K562 (cell line): ENCODE results near the gene GPR183. TPM values are rescaled to one million over a fixed set of nuclear protein-coding genes. Genes with fewer than 3 reads are reported as not detected.

Experiments used
- ATAC-seq: fragments of 200-7000 bp; cut with Tn5 transposase; 3 replicates; pipeline ENCODE4 v1.9.1; 2020; ENCODE audit warnings: moderate library complexity
- BruUV-seq: library from RNA; stranded (reverse); fragments of 400-500 nt; replicated peaks from 2 replicates; lab custom pipeline; 2021; lab: Mats Ljungman, UMichigan
- CTCF ChIA-PET: fragments of 300-600 bp; formaldehyde crosslinking; extraction: SDS; loops from one replicate; lab custom pipeline; 2021; ENCODE audit warnings: low intra/inter-chr PET ratio; lab: Yijun Ruan, JAX
- POLR2A ChIA-PET: fragments of 300-600, 350-650 bp; sonication (Branson Sonifier 250); formaldehyde crosslinking; extraction: SDS; loops from one replicate; lab custom pipeline; 2021; ENCODE audit warnings: antibody characterized with exemption, inconsistent platforms; lab: Yijun Ruan, JAX
- DNase-seq, 4 experiments: peaks; one replicate each; pipeline versions ENCODE4 v3.0.0 to v3.0.0-alpha.2; 2011 to 2018; ENCODE audit warnings: low spot score in 3 of 4, mixed read lengths in 3 of 4; ENCODE audit errors: extremely low read depth in 1 of 4
- FAIRE-seq: peaks from 2 replicates; lab custom pipeline; 2011; peaks lifted over from hg19 to GRCh38; lab: Jason Lieb, UNC
- H2AFZ ChIP-seq: 2 replicates; pipeline ENCODE4 v1.6.0; 2011; ENCODE audit warnings: low read depth, low read length, control low read depth, inconsistent platforms
- H3K27ac ChIP-seq: fragments of 200-600 bp; 3 replicates; pipeline ENCODE4 v1.8.0; 2011; ENCODE audit warnings: low read depth, mild to moderate bottlenecking, control low read depth, inconsistent platforms, low read length, moderate library complexity, mixed read lengths; ENCODE audit errors: extremely low read depth
- H3K27me3 ChIP-seq, 2 experiments: fragments of 300-600 bp in 1 of 2; 2 replicates in 1 of 2; 3 replicates in 1 of 2; pipeline versions ENCODE4 v1.6.0 to v1.8.0; 2011; ENCODE audit warnings: inconsistent platforms in 2 of 2, low read length in 2 of 2, mild to moderate bottlenecking in 1 of 2, mixed read lengths in 1 of 2, moderate library complexity in 1 of 2; ENCODE audit not compliant: control insufficient read depth in 2 of 2, insufficient read depth in 2 of 2
- H3K36me3 ChIP-seq: fragments of 300-600 bp; 3 replicates; pipeline ENCODE4 v1.8.0; 2011; ENCODE audit warnings: mild to moderate bottlenecking, low read length, inconsistent platforms; ENCODE audit not compliant: control insufficient read depth, insufficient read depth
- H3K4me1 ChIP-seq, 2 experiments: fragments of 200-600 bp in 1 of 2; replicated peaks in 1 of 2; 2 replicates in 1 of 2; 3 replicates in 1 of 2; pipeline versions ENCODE4 v1.5.1 to v1.8.0; 2011; ENCODE audit warnings: inconsistent platforms in 2 of 2, low read length in 2 of 2, mild to moderate bottlenecking in 1 of 2, mixed read lengths in 1 of 2, moderate library complexity in 1 of 2; ENCODE audit not compliant: control insufficient read depth in 2 of 2, insufficient read depth in 2 of 2
- H3K4me2 ChIP-seq: 2 replicates; pipeline ENCODE4 v1.6.1; 2011; ENCODE audit warnings: low read length, control low read depth, inconsistent platforms, mixed read lengths; ENCODE audit not compliant: insufficient read depth
- H3K4me3 ChIP-seq: fragments of 200-600 bp; sonication (generic), shearing (Covaris generic); 2 replicates; pipeline ENCODE4 v1.5.1; 2016; ENCODE audit warnings: control low read depth, inconsistent platforms
- H3K79me2 ChIP-seq: fragments of 200-600 bp; 3 replicates; pipeline ENCODE4 v1.8.0; 2011; ENCODE audit warnings: low read length, inconsistent platforms; ENCODE audit not compliant: control insufficient read depth, insufficient read depth
- H3K9ac ChIP-seq, 2 experiments: 2 replicates each; pipeline versions ENCODE4 v1.6.0 to v1.6.1; 2011; ENCODE audit warnings: low read depth in 2 of 2, low read length in 2 of 2, control low read depth in 1 of 2, inconsistent platforms in 1 of 2, mild to moderate bottlenecking in 1 of 2, mixed read lengths in 1 of 2; ENCODE audit not compliant: insufficient read depth in 1 of 2
- H3K9me1 ChIP-seq: one replicate; pipeline ENCODE4 v1.6.0; 2011; ENCODE audit warnings: inconsistent platforms, mild to moderate bottlenecking, low read length, moderate library complexity; ENCODE audit not compliant: control insufficient read depth, insufficient read depth
- H3K9me3 ChIP-seq: replicated peaks from 2 replicates; pipeline ENCODE4 v1.5.1; 2011; ENCODE audit warnings: low read depth, low read length, inconsistent platforms; ENCODE audit not compliant: control insufficient read depth, insufficient read depth
- H4K20me1 ChIP-seq: replicated peaks from 2 replicates; pipeline ENCODE4 v1.6.1; 2011; ENCODE audit warnings: low read length, inconsistent platforms, mixed read lengths; ENCODE audit not compliant: control insufficient read depth, insufficient read depth
- CBX3 ChIP-seq, 2 experiments: IDR thresholded peaks; 1 replicate in 1 of 2; 2 replicates in 1 of 2; pipeline ENCODE4 v1.6.1; 2012; ENCODE audit warnings: inconsistent platforms in 2 of 2, low read length in 2 of 2, borderline replicate concordance in 1 of 2, control low read depth in 1 of 2
- DPF2 ChIP-seq: fragments of 450-650 bp; IDR thresholded peaks from 2 replicates; pipeline ENCODE4 v1.6.1; 2016
- E2F6 ChIP-seq, 2 experiments: IDR thresholded peaks; 2 replicates each; pipeline ENCODE4 v1.6.1; 2011; ENCODE audit warnings: borderline replicate concordance in 1 of 2, control low read depth in 1 of 2, low read depth in 1 of 2, low read length in 1 of 2, mild to moderate bottlenecking in 1 of 2, mixed read lengths in 1 of 2, moderate library complexity in 1 of 2; ENCODE audit not compliant: insufficient read depth in 1 of 2, insufficient read length in 1 of 2, poor library complexity in 1 of 2, severe bottlenecking in 1 of 2; ENCODE audit errors: extremely low read depth in 1 of 2
- EP400 ChIP-seq: fragments of 450-650 bp; IDR thresholded peaks from 2 replicates; pipeline ENCODE4 v1.6.1; 2017; ENCODE audit warnings: antibody characterized with exemption, mild to moderate bottlenecking, moderate library complexity
- HMBOX1 ChIP-seq: sonication (generic); IDR thresholded peaks from 2 replicates; pipeline ENCODE4 v1.6.1; 2016
- JUND ChIP-seq, 2 experiments: IDR thresholded peaks; 2 replicates in 1 of 2; 3 replicates in 1 of 2; pipeline ENCODE4 v1.6.1; 2011; ENCODE audit warnings: borderline replicate concordance in 2 of 2, low read depth in 2 of 2, low read length in 2 of 2, improper control_type of control experiment in 1 of 2, missing biosample characterization in 1 of 2, missing genetic modification characterization in 1 of 2, missing genetic modification reagents in 1 of 2
- MAZ ChIP-seq, 2 experiments: fragments of 450-650 bp in 1 of 2; sonication (generic) in 1 of 2; formaldehyde crosslinking; IDR thresholded peaks in 1 of 2; conservative IDR thresholded peaks in 1 of 2; 2 replicates each; pipeline versions ENCODE4 v1.4.0 to v1.5.0; 2020; ENCODE audit warnings: mild to moderate bottlenecking in 1 of 2, missing genetic modification reagents in 1 of 2
- MYBL2 ChIP-seq, 2 experiments: fragments of 450-650 bp in 1 of 2; sonication (generic) in 1 of 2; formaldehyde crosslinking in 1 of 2; IDR thresholded peaks; 2 replicates each; pipeline versions ENCODE4 v1.6.1 to v1.8.1; 2017 to 2022; ENCODE audit warnings: borderline replicate concordance in 1 of 2, inconsistent platforms in 1 of 2, low read depth in 1 of 2, mild to moderate bottlenecking in 1 of 2, missing genetic modification reagents in 1 of 2, moderate library complexity in 1 of 2
- NFE2 ChIP-seq: IDR thresholded peaks from 2 replicates; pipeline ENCODE4 v1.6.1; 2014; ENCODE audit warnings: antibody characterized with exemption, low read depth
- PHF21A ChIP-seq: fragments of 450-650 bp; IDR thresholded peaks from 2 replicates; pipeline ENCODE4 v1.6.1; 2017; ENCODE audit warnings: low read depth, borderline replicate concordance
- SFPQ ChIP-seq: fragments of 200-400 bp; formaldehyde crosslinking; IDR thresholded peaks from 2 replicates; pipeline ENCODE4 v1.6.1; 2017; ENCODE audit warnings: mild to moderate bottlenecking, low read depth, low read length, moderate library complexity
- SMARCA4 ChIP-seq: fragments of 450-650 bp; IDR thresholded peaks from 2 replicates; pipeline ENCODE4 v1.6.1; 2016
- TEAD4 ChIP-seq, 2 experiments: sonication (generic) in 1 of 2; formaldehyde crosslinking in 1 of 2; IDR thresholded peaks; 2 replicates each; pipeline versions ENCODE4 v1.6.1 to v1.8.0; 2012 to 2022; ENCODE audit warnings: borderline replicate concordance in 1 of 2, inconsistent platforms in 1 of 2, low read length in 1 of 2, mild to moderate bottlenecking in 1 of 2, missing genetic modification reagents in 1 of 2
- TRIM24 ChIP-seq, 2 experiments: fragments of 450-650 bp; IDR thresholded peaks; 2 replicates each; pipeline ENCODE4 v1.6.1; 2016
- ZKSCAN3 ChIP-seq: fragments of 250-450 bp; sonication (Bioruptor Pico); IDR thresholded peaks from 2 replicates; pipeline ENCODE4 v1.4.0; 2020
- ZNF263 ChIP-seq: sonication (generic); formaldehyde crosslinking; IDR thresholded peaks from 2 replicates; pipeline ENCODE4 v1.8.0; 2022; ENCODE audit warnings: mild to moderate bottlenecking, missing genetic modification reagents, borderline replicate concordance
- WGBS: fragments of 100-300 bp; shearing (Covaris generic); methylation state at CpG from one replicate; pipeline ENCODE4 v1.1.6; 2016; ENCODE audit warnings: low coverage, mixed read lengths; ENCODE audit not compliant: insufficient coverage; ENCODE audit errors: missing lambda C conversion rate; 5-methylcytosine and 5-hydroxymethylcytosine counted together
- in situ Hi-C: fragments of 300-500 bp; cut with MboI; formaldehyde crosslinking; loops from 4 replicates; pipeline ENCODE4 v1.15.0; 2018; ENCODE audit warnings: inconsistent platforms, mixed read lengths
- intact Hi-C: fragments of 100-400 bp; cut with micrococcal nuclease; formaldehyde crosslinking; loops from 2 replicates; pipeline ENCODE4 v1.14.2; 2022
- polyA plus RNA-seq, 8 experiments: library from polyadenylated mRNA; depleted of rRNA in 4 of 8; stranded (reverse) in 5 of 8; unstranded in 3 of 8; fragments of >200 nt; fragmentation: Nextera tagmentation in 2 of 8; fragmentation: Illumina TruSeq in 1 of 8; extraction: Ambion mirVana in 2 of 8; extraction: Trizol in 1 of 8; gene quantifications; 2 replicates each; pipeline versions ENCODE4 v1.2.1 to v1.2.3, GENCODE V29; 2011 to 2014; ENCODE audit warnings: inconsistent platforms in 1 of 8, missing spikeins in 1 of 8
- total RNA-seq, 7 experiments: library from RNA; depleted of rRNA in 6 of 7; stranded (reverse); fragments of >200 nt in 6 of 7; fragmentation: Illumina TruSeq in 2 of 7; extraction: Trizol in 2 of 7; gene quantifications; 2 replicates each; pipeline versions ENCODE4 v1.2.1 to v1.2.3, GENCODE V29; 2011 to 2021; ENCODE audit warnings: low replicate concordance in 1 of 7

GPR183 gene
- total and polyA plus RNA-seq, 9 of the 15 experiments (the other 6 are each of a cell fraction or from before 2014, with no cell fraction given) = 1.3 to 10.2 (median 3.7) TPM

GRCh38 chr13:99311137-99311536, 3.9 kb upstream of the GPR183 start:
- Histone ChIP-seq H4K20me1 (no peaks in the 10 kb centered on the region), H3K9me1 (no peaks in the 10 kb centered on the region), H3K4me1 (peaks cover 10 to 41% of the 10 kb centered on the region in 2 experiments), H3K4me3 (no peak overlapping the region), H3K9ac (no peak overlapping the region; a peak in 1 of 4 replicates), H2AFZ (no peak overlapping the region), H3K27ac (peak overlapping the region; percentile 65; the same call in 1 of the 3 replicates), H3K4me2 (peak overlapping the region; percentile 6; the same call in 1 of the 2 replicates), H3K9me3 (no peaks in the 10 kb centered on the region), H3K79me2 (peaks cover 33% of the 10 kb centered on the region), H3K36me3 (peaks cover 10% of the 10 kb centered on the region; the same call in 2 of the 3 replicates), H3K27me3 (no peaks in the 10 kb centered on the region)
- no TSS peak for BruUV-seq
- intact Hi-C loops (no loop called here), in situ Hi-C loops (no loop called here)
- FAIRE-seq = peak; percentile 92
- POLR2A ChIA-PET = interaction anchor here (1.2 kb wide), 1 partner anchor 11 kb away, joined by 3 read pairs; no protein-coding TSS in a partner anchor
- CTCF ChIA-PET = no interaction called here
- peak; percentile 83 for ATAC-seq
- 0% methylated on average over 4 of the region's 4 CpGs for WGBS
- peak; percentile 38 to 78 (median 48) for DNase-seq
- TF ChIP-seq TRIM24 (IDR thresholded peaks at IDR 0.05) (0 out of 4 replicates have a peak, but pooled peaks of 1 of the 2 experiments have one; percentile 30), PHF21A (0 out of 2 replicates have a peak, but pooled peaks have one; percentile 24), ZKSCAN3 (CRISPR knock-in tag) (no peak), ZNF263 (peak; percentile 94), MAZ (CRISPR knock-in tag; conservative IDR thresholded peaks at IDR 0.05 in 1 of 2, IDR thresholded peaks at IDR 0.05 in 1 of 2) (peak in 1 of 2 experiments; percentile 44; a peak in 1 of 4 replicates), NFE2 (peak; percentile 29; the same call in 1 of the 2 replicates), SFPQ (no peak), JUND (IDR thresholded peaks at IDR 0.05; ENCODE audit: borderline replicate concordance, low read depth, low read length) (0 out of 2 replicates have a peak, but pooled peaks have one; percentile 4), JUND (tag; IDR thresholded peaks at IDR 0.05; ENCODE audit: borderline replicate concordance, low read depth, low read length) (peak; percentile 11; the same call in 1 of the 3 replicates), MYBL2 (IDR thresholded peaks at IDR 0.05; ENCODE audit: low read depth) (0 out of 2 replicates have a peak, but pooled peaks have one; percentile 13), MYBL2 (CRISPR knock-in tag; IDR thresholded peaks at IDR 0.05; ENCODE audit: borderline replicate concordance) (no peak), DPF2 (peak; percentile 61), E2F6 (IDR thresholded peaks at IDR 0.05; ENCODE audit: borderline replicate concordance in 1 of 2, extremely low read depth in 1 of 2, insufficient read depth in 1 of 2, insufficient read length in 1 of 2, low read depth in 1 of 2, low read length in 1 of 2, poor library complexity in 1 of 2, severe bottlenecking in 1 of 2) (peak in 1 of 2 experiments; percentile 17), TEAD4 (IDR thresholded peaks at IDR 0.05; ENCODE audit: low read length) (peak; percentile 37; the same call in 1 of the 2 replicates), TEAD4 (CRISPR knock-in tag; IDR thresholded peaks at IDR 0.05; ENCODE audit: borderline replicate concordance) (no peak), SMARCA4 (peak; percentile 52; the same call in 1 of the 2 replicates), HMBOX1 (peak; percentile 27; the same call in 1 of the 2 replicates), EP400 (peak; percentile 29; the same call in 1 of the 2 replicates), CBX3 (IDR thresholded peaks at IDR 0.05; ENCODE audit: borderline replicate concordance in 1 of 2, low read length in 2 of 2) (0 out of 3 replicates have a peak, but pooled peaks of 1 of the 2 experiments have one; percentile 30)
